ENCODE results near the gene HES7.

DNA sequence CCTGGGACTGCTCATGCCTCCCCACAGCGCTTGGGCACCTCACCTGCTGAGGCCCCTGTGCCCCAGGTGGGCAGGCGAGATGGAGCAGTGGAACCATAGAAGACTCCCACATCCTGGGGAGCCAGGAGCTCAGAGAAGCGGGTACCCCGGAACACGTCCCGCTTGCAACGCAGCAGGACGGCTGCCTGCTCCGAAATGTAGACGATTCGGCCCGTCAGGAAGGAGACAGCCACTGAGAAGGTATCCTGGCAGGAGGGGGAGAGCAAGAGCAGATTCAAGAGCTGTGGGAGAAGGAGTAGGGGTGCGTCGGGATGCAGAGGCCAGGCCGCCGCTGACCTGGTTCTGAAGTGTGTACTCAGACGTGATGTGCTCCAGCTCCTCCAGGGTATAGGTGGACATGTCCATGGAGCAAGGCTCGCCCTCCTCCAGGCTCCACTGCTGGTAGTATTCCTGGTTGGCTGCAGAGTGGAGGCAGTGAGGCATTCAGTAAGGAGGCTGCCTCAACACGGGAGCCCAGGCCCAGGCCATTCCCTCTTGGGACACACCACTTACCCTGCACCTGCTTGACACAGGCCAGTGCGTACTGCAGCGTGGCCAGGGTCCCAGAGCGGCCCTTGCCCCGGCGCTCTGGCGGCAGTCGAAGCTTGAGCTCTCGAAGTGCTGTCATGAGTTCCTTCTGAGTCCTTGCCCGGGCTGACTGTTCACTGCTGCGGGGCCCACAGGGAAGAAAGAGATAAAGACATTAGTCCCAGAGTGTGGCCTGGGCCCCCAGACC lies 25.7 kb upstream of the HES7 start:
- TF ChIP-seq, protein P1, sequence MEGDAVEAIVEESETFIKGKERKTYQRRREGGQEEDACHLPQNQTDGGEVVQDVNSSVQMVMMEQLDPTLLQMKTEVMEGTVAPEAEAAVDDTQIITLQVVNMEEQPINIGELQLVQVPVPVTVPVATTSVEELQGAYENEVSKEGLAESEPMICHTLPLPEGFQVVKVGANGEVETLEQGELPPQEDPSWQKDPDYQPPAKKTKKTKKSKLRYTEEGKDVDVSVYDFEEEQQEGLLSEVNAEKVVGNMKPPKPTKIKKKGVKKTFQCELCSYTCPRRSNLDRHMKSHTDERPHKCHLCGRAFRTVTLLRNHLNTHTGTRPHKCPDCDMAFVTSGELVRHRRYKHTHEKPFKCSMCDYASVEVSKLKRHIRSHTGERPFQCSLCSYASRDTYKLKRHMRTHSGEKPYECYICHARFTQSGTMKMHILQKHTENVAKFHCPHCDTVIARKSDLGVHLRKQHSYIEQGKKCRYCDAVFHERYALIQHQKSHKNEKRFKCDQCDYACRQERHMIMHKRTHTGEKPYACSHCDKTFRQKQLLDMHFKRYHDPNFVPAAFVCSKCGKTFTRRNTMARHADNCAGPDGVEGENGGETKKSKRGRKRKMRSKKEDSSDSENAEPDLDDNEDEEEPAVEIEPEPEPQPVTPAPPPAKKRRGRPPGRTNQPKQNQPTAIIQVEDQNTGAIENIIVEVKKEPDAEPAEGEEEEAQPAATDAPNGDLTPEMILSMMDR (IDR thresholded peaks at IDR 0.05), result no peak
- TF ChIP-seq POLR2A (IDR thresholded peaks at IDR 0.05), result peak in 1 of 2 donors; percentile 3
